Peyer's patch (tissue), 4 donors: ENCODE measurements around the gene PPP1CA.

ENCODE experiments used
- POLR2A ChIP-seq, 2 donors: fragments of 450-650 bp; IDR thresholded peaks; one replicate each; pipeline ENCODE4 v1.5.1; 2017; ENCODE audit warnings: antibody characterized with exemption in 2 of 2, mild to moderate bottlenecking in 2 of 2, moderate library complexity in 2 of 2
- TF ChIP-seq, protein P1 (sequence below), 6 experiments: fragments of 450-650 bp in 4 of 6; fragments of 200-600 bp in 2 of 6; sonication (generic) in 1 of 6; IDR thresholded peaks; one replicate each; pipeline ENCODE4 v1.5.1; 2017 to 2019; ENCODE audit warnings: antibody characterized with exemption in 6 of 6, mild to moderate bottlenecking in 3 of 6, moderate library complexity in 1 of 6

DNA sequence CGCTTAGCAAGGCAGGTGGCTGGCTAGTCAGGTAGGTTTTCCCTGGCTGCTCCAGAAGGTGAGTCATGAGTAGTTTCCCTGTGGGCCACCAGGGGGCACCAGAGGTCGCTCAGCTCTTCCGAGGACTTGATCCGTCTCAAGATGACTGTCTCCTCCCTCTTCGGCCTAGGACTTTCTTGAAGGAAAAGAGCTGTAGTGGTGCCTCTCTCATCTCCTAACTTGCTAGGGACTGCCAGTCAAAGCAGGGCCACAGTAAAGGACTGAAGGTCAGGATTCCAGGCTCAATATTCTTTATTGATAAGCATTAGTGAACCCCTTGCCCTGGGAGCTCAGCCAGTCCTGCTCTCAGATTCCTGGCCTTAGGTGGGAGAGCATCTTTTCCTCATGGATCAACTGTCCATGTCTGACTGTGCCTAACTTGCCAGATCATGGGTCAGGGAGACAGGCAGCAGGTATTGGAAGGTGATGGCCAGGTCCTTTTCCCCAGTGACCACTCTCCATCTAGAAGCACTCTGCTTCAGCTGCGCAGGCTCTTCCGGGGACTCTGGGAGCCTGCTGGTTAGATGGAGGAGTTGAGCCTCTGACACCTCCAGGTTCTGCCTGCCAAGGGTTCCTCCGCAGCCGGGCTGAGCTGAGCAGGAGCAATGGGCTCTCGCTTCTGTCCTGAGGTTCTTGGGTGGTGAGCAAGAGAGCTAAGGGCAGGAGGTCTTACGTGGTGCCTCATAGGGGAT lies 50.2 kb downstream of the PPP1CA start:
- TF ChIP-seq, protein P1, sequence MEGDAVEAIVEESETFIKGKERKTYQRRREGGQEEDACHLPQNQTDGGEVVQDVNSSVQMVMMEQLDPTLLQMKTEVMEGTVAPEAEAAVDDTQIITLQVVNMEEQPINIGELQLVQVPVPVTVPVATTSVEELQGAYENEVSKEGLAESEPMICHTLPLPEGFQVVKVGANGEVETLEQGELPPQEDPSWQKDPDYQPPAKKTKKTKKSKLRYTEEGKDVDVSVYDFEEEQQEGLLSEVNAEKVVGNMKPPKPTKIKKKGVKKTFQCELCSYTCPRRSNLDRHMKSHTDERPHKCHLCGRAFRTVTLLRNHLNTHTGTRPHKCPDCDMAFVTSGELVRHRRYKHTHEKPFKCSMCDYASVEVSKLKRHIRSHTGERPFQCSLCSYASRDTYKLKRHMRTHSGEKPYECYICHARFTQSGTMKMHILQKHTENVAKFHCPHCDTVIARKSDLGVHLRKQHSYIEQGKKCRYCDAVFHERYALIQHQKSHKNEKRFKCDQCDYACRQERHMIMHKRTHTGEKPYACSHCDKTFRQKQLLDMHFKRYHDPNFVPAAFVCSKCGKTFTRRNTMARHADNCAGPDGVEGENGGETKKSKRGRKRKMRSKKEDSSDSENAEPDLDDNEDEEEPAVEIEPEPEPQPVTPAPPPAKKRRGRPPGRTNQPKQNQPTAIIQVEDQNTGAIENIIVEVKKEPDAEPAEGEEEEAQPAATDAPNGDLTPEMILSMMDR (IDR thresholded peaks at IDR 0.05) = peak; percentile 75 to 95 (median 92)
- peak in 1 of 2 donors; percentile 4 for TF ChIP-seq POLR2A (IDR thresholded peaks at IDR 0.05)
